ENCODE measurements around the gene HSD3B7. TPM values are rescaled to one million over a fixed set of nuclear protein-coding genes. Genes with fewer than 3 reads are reported as not detected.

Gene HSD3B7
- total RNA-seq, 2 donors from 2014 or later: 16.4 to 26.8 TPM

DNA sequence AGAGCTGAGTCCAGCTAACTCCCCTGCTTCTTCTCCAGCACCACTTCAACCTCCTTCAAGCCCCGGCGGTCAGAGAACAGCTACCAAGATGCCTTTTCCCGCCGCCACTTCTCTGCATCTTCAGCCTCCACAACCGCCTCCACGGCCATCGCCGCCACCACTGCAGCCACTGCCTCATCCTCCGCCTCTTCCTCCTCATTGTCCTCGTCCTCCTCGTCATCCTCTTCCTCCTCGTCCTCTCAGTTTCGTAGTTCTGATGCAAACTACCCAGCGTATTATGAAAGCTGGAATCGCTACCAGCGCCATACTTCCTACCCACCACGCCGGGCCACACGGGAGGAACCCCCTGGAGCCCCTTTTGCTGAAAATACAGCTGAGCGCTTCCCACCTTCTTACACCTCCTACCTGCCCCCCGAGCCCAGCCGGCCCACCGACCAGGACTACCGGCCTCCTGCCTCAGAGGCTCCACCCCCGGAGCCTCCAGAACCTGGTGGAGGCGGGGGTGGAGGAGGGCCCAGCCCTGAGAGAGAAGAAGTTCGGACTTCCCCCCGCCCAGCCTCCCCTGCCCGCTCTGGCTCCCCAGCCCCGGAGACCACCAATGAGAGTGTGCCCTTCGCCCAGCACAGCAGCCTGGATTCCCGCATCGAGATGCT is 20.3 kb upstream of the HSD3B7 start:
- H3K4me3 ChIP-seq: no peak overlapping the region
- no peaks in the 10 kb centered on the region for H3K27me3 ChIP-seq (replicated peaks; ENCODE audit: insufficient read depth)
- peaks cover 0 to 3% of the 10 kb centered on the region in 2 donors for H3K4me1 ChIP-seq (ENCODE audit: control insufficient read depth in 1 of 2, low read depth in 2 of 2)
- DNase-seq (ENCODE audit: low spot score): no peak
- H3K36me3 ChIP-seq: peaks cover 75% of the 10 kb centered on the region
- TF ChIP-seq, protein P1, sequence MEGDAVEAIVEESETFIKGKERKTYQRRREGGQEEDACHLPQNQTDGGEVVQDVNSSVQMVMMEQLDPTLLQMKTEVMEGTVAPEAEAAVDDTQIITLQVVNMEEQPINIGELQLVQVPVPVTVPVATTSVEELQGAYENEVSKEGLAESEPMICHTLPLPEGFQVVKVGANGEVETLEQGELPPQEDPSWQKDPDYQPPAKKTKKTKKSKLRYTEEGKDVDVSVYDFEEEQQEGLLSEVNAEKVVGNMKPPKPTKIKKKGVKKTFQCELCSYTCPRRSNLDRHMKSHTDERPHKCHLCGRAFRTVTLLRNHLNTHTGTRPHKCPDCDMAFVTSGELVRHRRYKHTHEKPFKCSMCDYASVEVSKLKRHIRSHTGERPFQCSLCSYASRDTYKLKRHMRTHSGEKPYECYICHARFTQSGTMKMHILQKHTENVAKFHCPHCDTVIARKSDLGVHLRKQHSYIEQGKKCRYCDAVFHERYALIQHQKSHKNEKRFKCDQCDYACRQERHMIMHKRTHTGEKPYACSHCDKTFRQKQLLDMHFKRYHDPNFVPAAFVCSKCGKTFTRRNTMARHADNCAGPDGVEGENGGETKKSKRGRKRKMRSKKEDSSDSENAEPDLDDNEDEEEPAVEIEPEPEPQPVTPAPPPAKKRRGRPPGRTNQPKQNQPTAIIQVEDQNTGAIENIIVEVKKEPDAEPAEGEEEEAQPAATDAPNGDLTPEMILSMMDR (IDR thresholded peaks at IDR 0.05): no peak
- H3K27ac ChIP-seq: no peak overlapping the region
- no peak for ATAC-seq (ENCODE audit: insufficient number of reproducible peaks, low FRiP score, low read depth)
- no peaks in the 10 kb centered on the region for H3K9me3 ChIP-seq

DNA sequence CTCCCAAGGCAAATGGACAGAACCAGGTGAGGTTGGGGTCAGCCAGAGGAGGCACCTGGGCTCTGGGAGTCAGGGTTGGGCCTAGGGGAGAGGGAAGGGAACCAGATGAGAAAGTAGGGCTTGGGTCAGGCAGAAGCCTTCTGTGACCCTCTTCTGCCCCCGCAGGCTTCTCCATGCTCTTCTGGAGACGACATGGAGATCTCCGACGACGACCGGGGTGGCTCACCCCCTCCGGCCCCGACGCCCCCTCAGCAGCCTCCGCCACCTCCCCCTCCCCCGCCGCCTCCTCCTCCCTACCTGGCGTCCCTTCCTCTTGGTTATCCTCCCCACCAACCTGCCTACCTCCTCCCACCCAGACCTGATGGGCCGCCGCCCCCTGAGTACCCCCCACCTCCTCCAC is 19.6 kb upstream of the HSD3B7 start:
- no peaks in the 10 kb centered on the region for H3K9me3 ChIP-seq
- TF ChIP-seq, protein P1 (IDR thresholded peaks at IDR 0.05): no peak
- H3K4me1 ChIP-seq (ENCODE audit: control insufficient read depth in 1 of 2, low read depth in 2 of 2): no peaks in the 10 kb centered on the region
- DNase-seq (ENCODE audit: low spot score) (no peak), ATAC-seq (ENCODE audit: insufficient number of reproducible peaks, low FRiP score, low read depth) (no peak)
- H3K36me3 ChIP-seq: peaks cover 73% of the 10 kb centered on the region
- H3K4me3 ChIP-seq: no peak overlapping the region
- no peak overlapping the region for H3K27ac ChIP-seq
- H3K27me3 ChIP-seq (replicated peaks; ENCODE audit: insufficient read depth): no peaks in the 10 kb centered on the region

DNA sequence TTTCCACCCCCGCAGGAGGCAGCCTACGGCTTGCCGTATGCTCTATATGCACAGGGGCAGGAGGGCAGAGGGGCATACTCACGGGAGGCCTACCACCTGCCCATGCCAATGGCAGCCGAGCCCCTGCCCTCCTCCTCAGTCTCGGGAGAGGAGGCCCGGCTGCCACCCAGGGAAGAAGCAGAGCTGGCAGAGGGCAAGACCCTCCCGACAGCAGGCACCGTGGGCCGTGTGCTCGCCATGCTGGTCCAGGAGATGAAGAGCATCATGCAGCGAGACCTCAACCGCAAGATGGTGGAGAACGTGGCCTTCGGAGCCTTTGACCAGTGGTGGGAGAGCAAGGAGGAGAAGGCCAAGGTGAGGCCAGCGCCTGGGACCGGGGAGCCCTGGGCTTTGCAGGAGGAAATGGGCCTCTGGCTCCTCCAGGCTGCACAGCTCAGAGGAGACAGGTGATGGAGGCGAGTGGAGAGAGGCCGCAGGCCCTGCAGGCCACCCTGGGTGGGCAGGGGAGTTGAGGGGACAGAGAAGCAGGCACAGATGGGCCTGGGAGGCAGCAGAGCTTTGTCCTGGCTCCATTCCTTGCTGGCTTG is 18.9 kb upstream of the HSD3B7 start:
- TF ChIP-seq, protein P1 (IDR thresholded peaks at IDR 0.05): no peak
- ATAC-seq (ENCODE audit: insufficient number of reproducible peaks, low FRiP score, low read depth) (no peak), DNase-seq (ENCODE audit: low spot score) (no peak)
- Histone ChIP-seq H3K27me3 (replicated peaks; ENCODE audit: insufficient read depth) (no peaks in the 10 kb centered on the region), H3K27ac (no peak overlapping the region), H3K4me3 (no peak overlapping the region), H3K4me1 (ENCODE audit: control insufficient read depth in 1 of 2, low read depth in 2 of 2) (no peaks in the 10 kb centered on the region), H3K36me3 (peaks cover 75% of the 10 kb centered on the region), H3K9me3 (no peaks in the 10 kb centered on the region)

DNA sequence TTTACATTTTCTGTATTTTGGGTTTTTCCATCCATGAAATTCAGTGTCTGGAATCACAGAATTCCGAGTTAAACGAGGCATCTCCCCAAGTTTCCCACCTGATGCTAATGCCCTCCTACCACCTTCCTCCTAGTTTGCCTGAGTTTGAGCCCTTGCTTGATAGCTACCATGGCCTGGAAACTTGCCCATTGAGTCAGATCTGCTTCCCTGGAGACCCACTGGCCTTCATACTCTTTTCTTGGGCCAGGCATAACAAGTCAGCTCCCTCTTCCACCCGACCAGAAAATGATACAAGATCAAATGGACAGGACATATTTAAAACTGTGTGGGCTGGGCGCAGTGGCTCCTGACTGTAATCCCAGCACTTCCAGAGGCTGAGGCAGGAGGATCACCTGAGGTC is 17.2 kb upstream of the HSD3B7 start:
- H3K27me3 ChIP-seq (replicated peaks; ENCODE audit: insufficient read depth): no peaks in the 10 kb centered on the region
- DNase-seq (ENCODE audit: low spot score): no peak
- no peak overlapping the region for H3K27ac ChIP-seq
- H3K36me3 ChIP-seq: peaks cover 76% of the 10 kb centered on the region
- H3K4me3 ChIP-seq: no peak overlapping the region
- TF ChIP-seq, protein P1 (IDR thresholded peaks at IDR 0.05): no peak
- H3K9me3 ChIP-seq: no peaks in the 10 kb centered on the region
- no peaks in the 10 kb centered on the region for H3K4me1 ChIP-seq (ENCODE audit: control insufficient read depth in 1 of 2, low read depth in 2 of 2)
- no peak for ATAC-seq (ENCODE audit: insufficient number of reproducible peaks, low FRiP score, low read depth)

DNA sequence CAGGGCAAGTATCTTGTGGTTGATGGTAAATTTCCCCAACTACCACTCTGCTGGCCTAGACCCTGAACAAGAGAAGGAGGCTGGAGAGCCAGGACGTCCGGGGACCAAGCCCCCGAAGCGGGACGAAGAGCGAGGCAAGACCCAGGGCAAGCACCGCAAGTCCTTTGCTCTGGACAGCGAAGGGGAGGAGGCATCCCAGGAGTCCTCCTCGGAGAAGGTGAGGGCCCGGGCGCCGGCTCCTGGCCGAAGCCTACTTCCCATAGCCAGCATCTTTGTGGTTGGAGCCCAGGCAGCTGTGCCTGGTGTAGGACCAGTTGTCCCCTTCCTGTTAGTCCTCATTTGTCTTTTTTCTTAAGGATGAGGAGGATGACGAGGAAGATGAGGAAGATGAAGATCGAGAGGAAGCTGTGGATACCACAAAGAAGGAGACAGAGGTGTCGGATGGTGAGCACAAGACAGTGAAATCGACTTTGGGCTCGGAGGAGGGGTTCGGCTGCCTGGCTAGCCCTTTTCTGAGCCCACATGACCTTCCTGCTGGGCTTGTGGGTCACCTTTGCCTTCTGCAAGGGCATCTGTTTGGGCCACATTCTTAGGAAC is 15.7 kb upstream of the HSD3B7 start:
- no peak for ATAC-seq (ENCODE audit: insufficient number of reproducible peaks, low FRiP score, low read depth)
- no peaks in the 10 kb centered on the region for H3K9me3 ChIP-seq
- DNase-seq (ENCODE audit: low spot score): no peak
- no peaks in the 10 kb centered on the region for H3K4me1 ChIP-seq (ENCODE audit: control insufficient read depth in 1 of 2, low read depth in 2 of 2)
- peaks cover 82% of the 10 kb centered on the region for H3K36me3 ChIP-seq
- H3K27me3 ChIP-seq (replicated peaks; ENCODE audit: insufficient read depth): no peaks in the 10 kb centered on the region
- H3K27ac ChIP-seq: no peak overlapping the region
- H3K4me3 ChIP-seq: no peak overlapping the region
- TF ChIP-seq, protein P1 (IDR thresholded peaks at IDR 0.05): no peak

Measured in thoracic aorta (tissue), 2 donors.